K562 (cell line): ENCODE measurements around the gene FASTKD1. TPM values are rescaled to one million over a fixed set of nuclear protein-coding genes. Genes with fewer than 3 reads are reported as not detected.

Experiments
- ATAC-seq: fragments of 200-7000 bp; cut with Tn5 transposase; 3 replicates; pipeline ENCODE4 v1.9.1; 2020; ENCODE audit warnings: moderate library complexity
- BruUV-seq: library from RNA; stranded (reverse); fragments of 400-500 nt; replicated peaks from 2 replicates; lab custom pipeline; 2021; lab: Mats Ljungman, UMichigan
- CTCF ChIA-PET: fragments of 300-600 bp; formaldehyde crosslinking; extraction: SDS; loops from one replicate; lab custom pipeline; 2021; ENCODE audit warnings: low intra/inter-chr PET ratio; lab: Yijun Ruan, JAX
- POLR2A ChIA-PET: fragments of 300-600, 350-650 bp; sonication (Branson Sonifier 250); formaldehyde crosslinking; extraction: SDS; loops from one replicate; lab custom pipeline; 2021; ENCODE audit warnings: antibody characterized with exemption, inconsistent platforms; lab: Yijun Ruan, JAX
- DNase-seq, 4 experiments: peaks; one replicate each; pipeline versions ENCODE4 v3.0.0 to v3.0.0-alpha.2; 2011 to 2018; ENCODE audit warnings: low spot score in 3 of 4, mixed read lengths in 3 of 4; ENCODE audit errors: extremely low read depth in 1 of 4
- FAIRE-seq: peaks from 2 replicates; lab custom pipeline; 2011; peaks lifted over from hg19 to GRCh38; lab: Jason Lieb, UNC
- H2AFZ ChIP-seq: 2 replicates; pipeline ENCODE4 v1.6.0; 2011; ENCODE audit warnings: low read depth, low read length, control low read depth, inconsistent platforms
- H3K27ac ChIP-seq: fragments of 200-600 bp; 3 replicates; pipeline ENCODE4 v1.8.0; 2011; ENCODE audit warnings: low read depth, mild to moderate bottlenecking, control low read depth, inconsistent platforms, low read length, moderate library complexity, mixed read lengths; ENCODE audit errors: extremely low read depth
- H3K27me3 ChIP-seq, 2 experiments: fragments of 300-600 bp in 1 of 2; 2 replicates in 1 of 2; 3 replicates in 1 of 2; pipeline versions ENCODE4 v1.6.0 to v1.8.0; 2011; ENCODE audit warnings: inconsistent platforms in 2 of 2, low read length in 2 of 2, mild to moderate bottlenecking in 1 of 2, mixed read lengths in 1 of 2, moderate library complexity in 1 of 2; ENCODE audit not compliant: control insufficient read depth in 2 of 2, insufficient read depth in 2 of 2
- H3K36me3 ChIP-seq: fragments of 300-600 bp; 3 replicates; pipeline ENCODE4 v1.8.0; 2011; ENCODE audit warnings: mild to moderate bottlenecking, low read length, inconsistent platforms; ENCODE audit not compliant: control insufficient read depth, insufficient read depth
- H3K4me1 ChIP-seq, 2 experiments: fragments of 200-600 bp in 1 of 2; replicated peaks in 1 of 2; 2 replicates in 1 of 2; 3 replicates in 1 of 2; pipeline versions ENCODE4 v1.5.1 to v1.8.0; 2011; ENCODE audit warnings: inconsistent platforms in 2 of 2, low read length in 2 of 2, mild to moderate bottlenecking in 1 of 2, mixed read lengths in 1 of 2, moderate library complexity in 1 of 2; ENCODE audit not compliant: control insufficient read depth in 2 of 2, insufficient read depth in 2 of 2
- H3K4me2 ChIP-seq: 2 replicates; pipeline ENCODE4 v1.6.1; 2011; ENCODE audit warnings: low read length, control low read depth, inconsistent platforms, mixed read lengths; ENCODE audit not compliant: insufficient read depth
- H3K4me3 ChIP-seq: fragments of 200-600 bp; sonication (generic), shearing (Covaris generic); 2 replicates; pipeline ENCODE4 v1.5.1; 2016; ENCODE audit warnings: control low read depth, inconsistent platforms
- H3K79me2 ChIP-seq: fragments of 200-600 bp; 3 replicates; pipeline ENCODE4 v1.8.0; 2011; ENCODE audit warnings: low read length, inconsistent platforms; ENCODE audit not compliant: control insufficient read depth, insufficient read depth
- H3K9ac ChIP-seq, 2 experiments: 2 replicates each; pipeline versions ENCODE4 v1.6.0 to v1.6.1; 2011; ENCODE audit warnings: low read depth in 2 of 2, low read length in 2 of 2, control low read depth in 1 of 2, inconsistent platforms in 1 of 2, mild to moderate bottlenecking in 1 of 2, mixed read lengths in 1 of 2; ENCODE audit not compliant: insufficient read depth in 1 of 2
- H3K9me1 ChIP-seq: one replicate; pipeline ENCODE4 v1.6.0; 2011; ENCODE audit warnings: inconsistent platforms, mild to moderate bottlenecking, low read length, moderate library complexity; ENCODE audit not compliant: control insufficient read depth, insufficient read depth
- H3K9me3 ChIP-seq: replicated peaks from 2 replicates; pipeline ENCODE4 v1.5.1; 2011; ENCODE audit warnings: low read depth, low read length, inconsistent platforms; ENCODE audit not compliant: control insufficient read depth, insufficient read depth
- H4K20me1 ChIP-seq: replicated peaks from 2 replicates; pipeline ENCODE4 v1.6.1; 2011; ENCODE audit warnings: low read length, inconsistent platforms, mixed read lengths; ENCODE audit not compliant: control insufficient read depth, insufficient read depth
- KHSRP ChIP-seq: fragments of 450-650 bp; IDR thresholded peaks from 2 replicates; pipeline ENCODE4 v1.6.1; 2017
- SP1 ChIP-seq: sonication (generic); formaldehyde crosslinking; IDR thresholded peaks from 2 replicates; pipeline ENCODE4 v1.8.1; 2022; ENCODE audit warnings: mild to moderate bottlenecking, missing genetic modification reagents
- TEAD1 ChIP-seq, 2 experiments: fragments of 450-650 bp in 1 of 2; sonication (generic) in 1 of 2; formaldehyde crosslinking; IDR thresholded peaks; 2 replicates each; pipeline versions ENCODE4 v1.4.0 to v1.8.0; 2020 to 2022; ENCODE audit warnings: mild to moderate bottlenecking in 2 of 2, missing genetic modification reagents in 1 of 2
- TRIM24 ChIP-seq, 2 experiments: fragments of 450-650 bp; IDR thresholded peaks; 2 replicates each; pipeline ENCODE4 v1.6.1; 2016
- ZNF431 ChIP-seq: sonication (generic); formaldehyde crosslinking; IDR thresholded peaks from 2 replicates; pipeline ENCODE4 v1.8.0; 2022; ENCODE audit warnings: mild to moderate bottlenecking, missing genetic modification reagents
- WGBS: fragments of 100-300 bp; shearing (Covaris generic); methylation state at CpG from one replicate; pipeline ENCODE4 v1.1.6; 2016; ENCODE audit warnings: low coverage, mixed read lengths; ENCODE audit not compliant: insufficient coverage; ENCODE audit errors: missing lambda C conversion rate; 5-methylcytosine and 5-hydroxymethylcytosine counted together
- in situ Hi-C: fragments of 300-500 bp; cut with MboI; formaldehyde crosslinking; loops from 4 replicates; pipeline ENCODE4 v1.15.0; 2018; ENCODE audit warnings: inconsistent platforms, mixed read lengths
- intact Hi-C: fragments of 100-400 bp; cut with micrococcal nuclease; formaldehyde crosslinking; loops from 2 replicates; pipeline ENCODE4 v1.14.2; 2022
- polyA plus RNA-seq, 8 experiments: library from polyadenylated mRNA; depleted of rRNA in 4 of 8; stranded (reverse) in 5 of 8; unstranded in 3 of 8; fragments of >200 nt; fragmentation: Nextera tagmentation in 2 of 8; fragmentation: Illumina TruSeq in 1 of 8; extraction: Ambion mirVana in 2 of 8; extraction: Trizol in 1 of 8; gene quantifications; 2 replicates each; pipeline versions ENCODE4 v1.2.1 to v1.2.3, GENCODE V29; 2011 to 2014; ENCODE audit warnings: inconsistent platforms in 1 of 8, missing spikeins in 1 of 8
- total RNA-seq, 7 experiments: library from RNA; depleted of rRNA in 6 of 7; stranded (reverse); fragments of >200 nt in 6 of 7; fragmentation: Illumina TruSeq in 2 of 7; extraction: Trizol in 2 of 7; gene quantifications; 2 replicates each; pipeline versions ENCODE4 v1.2.1 to v1.2.3, GENCODE V29; 2011 to 2021; ENCODE audit warnings: low replicate concordance in 1 of 7
- TF ChIP-seq, protein P1 (sequence below): sonication (generic); formaldehyde crosslinking; IDR thresholded peaks from 2 replicates; pipeline ENCODE4 v1.8.1; 2023; ENCODE audit warnings: mild to moderate bottlenecking, missing genetic modification reagents
- TF ChIP-seq, protein P2 (sequence below): fragments of 450-650 bp; IDR thresholded peaks from 2 replicates; pipeline ENCODE4 v1.6.1; 2016; ENCODE audit warnings: low read depth, mild to moderate bottlenecking, moderate library complexity
- TF ChIP-seq, protein P3 (sequence below): fragments of 450-650 bp; IDR thresholded peaks from 2 replicates; pipeline ENCODE4 v1.7.0; 2016; ENCODE audit warnings: borderline replicate concordance

Gene FASTKD1
- total and polyA plus RNA-seq, 9 of the 15 experiments (the other 6 are each of a cell fraction or from before 2014, with no cell fraction given): 63.5 to 134 (median 119) TPM

DNA sequence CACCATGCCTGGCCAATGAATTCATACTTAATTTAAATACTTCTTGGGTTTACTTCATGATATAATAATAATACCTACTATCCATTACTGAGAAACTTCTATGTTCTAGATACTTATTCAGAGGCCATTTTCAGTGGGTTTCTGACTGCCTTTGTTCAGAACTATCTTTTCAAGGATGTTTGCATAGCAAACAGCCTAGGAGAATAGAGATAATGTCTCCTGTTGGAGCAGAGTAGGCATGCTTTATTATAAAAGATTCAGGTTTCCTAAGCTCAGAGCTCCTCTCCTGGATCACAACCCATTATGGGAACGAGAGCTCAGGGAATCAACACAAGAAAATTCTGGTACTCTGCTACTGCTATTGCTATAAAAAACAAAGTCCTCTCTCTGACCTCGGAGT, 11.1 kb downstream of the FASTKD1 start:
- ChIA-PET CTCF (no interaction called here), POLR2A (interaction anchor here (1.0 to 3.4 kb wide), 2 partner anchors 10 to 250 kb away, joined by 3 to 17 read pairs; partner anchors contain the start of gene FASTKD1)
- WGBS: 94% methylated on average over 2 of the region's 2 CpGs
- Histone ChIP-seq H3K27me3 (no peaks in the 10 kb centered on the region), H3K9me1 (no peaks in the 10 kb centered on the region), H2AFZ (no peak overlapping the region), H3K9ac (no peak overlapping the region), H3K36me3 (peaks cover 56% of the 10 kb centered on the region), H3K4me3 (no peak overlapping the region), H3K4me1 (no peaks in the 10 kb centered on the region), H3K79me2 (peaks cover 13% of the 10 kb centered on the region; the same call in 2 of the 3 replicates), H3K27ac (peak overlapping the region; percentile 23; the same call in 1 of the 3 replicates), H3K9me3 (no peaks in the 10 kb centered on the region), H3K4me2 (no peak overlapping the region), H4K20me1 (no peaks in the 10 kb centered on the region)
- in situ Hi-C loops (no loop called here), intact Hi-C loops (no loop called here)
- TF ChIP-seq ZNF431 (CRISPR knock-in tag) (peak; percentile 14; the same call in 1 of the 2 replicates), TRIM24 (IDR thresholded peaks at IDR 0.05) (no peak), SP1 (CRISPR knock-in tag) (0 out of 2 replicates have a peak, but pooled peaks have one; percentile 29), TEAD1 (CRISPR knock-in tag; IDR thresholded peaks at IDR 0.05) (0 out of 4 replicates have a peak, but pooled peaks of 1 of the 2 experiments have one; percentile 7), KHSRP (no peak)
- TF ChIP-seq, protein P1, sequence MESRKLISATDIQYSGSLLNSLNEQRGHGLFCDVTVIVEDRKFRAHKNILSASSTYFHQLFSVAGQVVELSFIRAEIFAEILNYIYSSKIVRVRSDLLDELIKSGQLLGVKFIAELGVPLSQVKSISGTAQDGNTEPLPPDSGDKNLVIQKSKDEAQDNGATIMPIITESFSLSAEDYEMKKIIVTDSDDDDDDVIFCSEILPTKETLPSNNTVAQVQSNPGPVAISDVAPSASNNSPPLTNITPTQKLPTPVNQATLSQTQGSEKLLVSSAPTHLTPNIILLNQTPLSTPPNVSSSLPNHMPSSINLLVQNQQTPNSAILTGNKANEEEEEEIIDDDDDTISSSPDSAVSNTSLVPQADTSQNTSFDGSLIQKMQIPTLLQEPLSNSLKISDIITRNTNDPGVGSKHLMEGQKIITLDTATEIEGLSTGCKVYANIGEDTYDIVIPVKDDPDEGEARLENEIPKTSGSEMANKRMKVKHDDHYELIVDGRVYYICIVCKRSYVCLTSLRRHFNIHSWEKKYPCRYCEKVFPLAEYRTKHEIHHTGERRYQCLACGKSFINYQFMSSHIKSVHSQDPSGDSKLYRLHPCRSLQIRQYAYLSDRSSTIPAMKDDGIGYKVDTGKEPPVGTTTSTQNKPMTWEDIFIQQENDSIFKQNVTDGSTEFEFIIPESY (CRISPR knock-in tag): 0 out of 2 replicates have a peak, but pooled peaks have one; percentile 9
- TF ChIP-seq, protein P2, sequence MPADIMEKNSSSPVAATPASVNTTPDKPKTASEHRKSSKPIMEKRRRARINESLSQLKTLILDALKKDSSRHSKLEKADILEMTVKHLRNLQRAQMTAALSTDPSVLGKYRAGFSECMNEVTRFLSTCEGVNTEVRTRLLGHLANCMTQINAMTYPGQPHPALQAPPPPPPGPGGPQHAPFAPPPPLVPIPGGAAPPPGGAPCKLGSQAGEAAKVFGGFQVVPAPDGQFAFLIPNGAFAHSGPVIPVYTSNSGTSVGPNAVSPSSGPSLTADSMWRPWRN: no peak
- TF ChIP-seq, protein P3, sequence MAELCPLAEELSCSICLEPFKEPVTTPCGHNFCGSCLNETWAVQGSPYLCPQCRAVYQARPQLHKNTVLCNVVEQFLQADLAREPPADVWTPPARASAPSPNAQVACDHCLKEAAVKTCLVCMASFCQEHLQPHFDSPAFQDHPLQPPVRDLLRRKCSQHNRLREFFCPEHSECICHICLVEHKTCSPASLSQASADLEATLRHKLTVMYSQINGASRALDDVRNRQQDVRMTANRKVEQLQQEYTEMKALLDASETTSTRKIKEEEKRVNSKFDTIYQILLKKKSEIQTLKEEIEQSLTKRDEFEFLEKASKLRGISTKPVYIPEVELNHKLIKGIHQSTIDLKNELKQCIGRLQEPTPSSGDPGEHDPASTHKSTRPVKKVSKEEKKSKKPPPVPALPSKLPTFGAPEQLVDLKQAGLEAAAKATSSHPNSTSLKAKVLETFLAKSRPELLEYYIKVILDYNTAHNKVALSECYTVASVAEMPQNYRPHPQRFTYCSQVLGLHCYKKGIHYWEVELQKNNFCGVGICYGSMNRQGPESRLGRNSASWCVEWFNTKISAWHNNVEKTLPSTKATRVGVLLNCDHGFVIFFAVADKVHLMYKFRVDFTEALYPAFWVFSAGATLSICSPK: no peak
- no peak for DNase-seq
- no peak; the same call in 1 of the 3 replicates for ATAC-seq
- FAIRE-seq: no peak
- BruUV-seq: no TSS peak
